K562 (cell line): Measurements from ENCODE around the gene SCAPER. TPM values are rescaled to one million over a fixed set of nuclear protein-coding genes. Genes with fewer than 3 reads are reported as not detected.
A peak's percentile ranks its signal among the peaks of the same experiment; 100 is the strongest.

Experiments used
- DDX20 ChIP-seq: fragments of 450-650 bp; IDR thresholded peaks from 2 replicates; pipeline ENCODE4 v1.6.1; 2016; ENCODE audit warnings: missing genetic modification characterization, low read depth, mild to moderate bottlenecking, missing compliant biosample characterization, moderate library complexity
- HMG20B ChIP-seq: fragments of 250-450 bp; sonication (Bioruptor Pico); IDR thresholded peaks from 2 replicates; pipeline ENCODE4 v1.5.0; 2021; ENCODE audit warnings: mild to moderate bottlenecking
- MCM3 ChIP-seq: fragments of 450-650 bp; IDR thresholded peaks from 2 replicates; pipeline ENCODE4 v1.6.1; 2016
- MIER1 ChIP-seq: fragments of 450-650 bp; IDR thresholded peaks from 2 replicates; pipeline ENCODE4 v1.6.1; 2016; ENCODE audit warnings: antibody characterized with exemption, mild to moderate bottlenecking, low read depth
- NCOA2 ChIP-seq, 2 experiments: fragments of 450-650 bp; IDR thresholded peaks; 2 replicates each; pipeline ENCODE4 v1.6.1; 2018; ENCODE audit warnings: mild to moderate bottlenecking in 2 of 2, moderate library complexity in 1 of 2; ENCODE audit not compliant: partially characterized antibody in 2 of 2
- NELFE ChIP-seq: IDR thresholded peaks from 2 replicates; pipeline ENCODE4 v1.6.1; 2011; ENCODE audit warnings: mild to moderate bottlenecking; ENCODE audit not compliant: insufficient read depth, insufficient read length
- POLR2G ChIP-seq: fragments of 200-400 bp; formaldehyde crosslinking; IDR thresholded peaks from 2 replicates; pipeline ENCODE4 v1.6.1; 2017; ENCODE audit warnings: low read depth, mild to moderate bottlenecking, antibody characterized with exemption, low read length, moderate library complexity
- PRMT5 ChIP-seq: sonication (generic); formaldehyde crosslinking; IDR thresholded peaks from 2 replicates; pipeline ENCODE4 v1.5.0; 2020; ENCODE audit warnings: missing genetic modification reagents
- RBM14 ChIP-seq: fragments of 200-400 bp; formaldehyde crosslinking; IDR thresholded peaks from 2 replicates; pipeline ENCODE4 v1.6.1; 2018; ENCODE audit warnings: low read depth, mild to moderate bottlenecking, low read length, moderate library complexity, borderline replicate concordance; ENCODE audit not compliant: insufficient read depth
- RBM17 ChIP-seq: fragments of 200-400 bp; formaldehyde crosslinking; IDR thresholded peaks from 2 replicates; pipeline ENCODE4 v1.6.1; 2017; ENCODE audit warnings: low read depth, mild to moderate bottlenecking, low read length, borderline replicate concordance
- TARDBP ChIP-seq: fragments of 450-650 bp; IDR thresholded peaks from 2 replicates; pipeline ENCODE4 v1.6.1; 2016
- ZNF324 ChIP-seq: fragments of 250-450 bp; sonication (Bioruptor Pico); IDR thresholded peaks from 2 replicates; pipeline ENCODE4 v1.4.0; 2020; ENCODE audit warnings: mild to moderate bottlenecking
- ZNF717 ChIP-seq: fragments of 250-450 bp; sonication (Bioruptor Pico); IDR thresholded peaks from 2 replicates; pipeline ENCODE4 v1.5.0; 2021
- ZNF764 ChIP-seq: fragments of 250-450 bp; sonication (Bioruptor Pico); IDR thresholded peaks from 2 replicates; pipeline ENCODE4 v1.4.0; 2020; ENCODE audit warnings: low read depth, mild to moderate bottlenecking, moderate library complexity
- ZSCAN29 ChIP-seq: fragments of 450-650 bp; IDR thresholded peaks from 2 replicates; pipeline ENCODE4 v1.6.1; 2017
- polyA plus RNA-seq, 8 experiments: library from polyadenylated mRNA; depleted of rRNA in 4 of 8; stranded (reverse) in 5 of 8; unstranded in 3 of 8; fragments of >200 nt; fragmentation: Nextera tagmentation in 2 of 8; fragmentation: Illumina TruSeq in 1 of 8; extraction: Ambion mirVana in 2 of 8; extraction: Trizol in 1 of 8; gene quantifications; 2 replicates each; pipeline versions ENCODE4 v1.2.1 to v1.2.3, GENCODE V29; 2011 to 2014; ENCODE audit warnings: inconsistent platforms in 1 of 8, missing spikeins in 1 of 8
- total RNA-seq, 7 experiments: library from RNA; depleted of rRNA in 6 of 7; stranded (reverse); fragments of >200 nt in 6 of 7; fragmentation: Illumina TruSeq in 2 of 7; extraction: Trizol in 2 of 7; gene quantifications; 2 replicates each; pipeline versions ENCODE4 v1.2.1 to v1.2.3, GENCODE V29; 2011 to 2021; ENCODE audit warnings: low replicate concordance in 1 of 7
- TF ChIP-seq, protein P1 (sequence below), 2 experiments: fragments of 450-650 bp; conservative IDR thresholded peaks; 2 replicates each; pipeline ENCODE4 v1.6.1; 2017; ENCODE audit warnings: mild to moderate bottlenecking in 2 of 2, moderate library complexity in 2 of 2
- TF ChIP-seq, protein P2 (sequence below), 3 experiments: fragments of 200-800 bp in 1 of 3; fragments of 250-450 bp in 1 of 3; fragments of 450-650 bp in 1 of 3; sonication (Bioruptor Pico) in 1 of 3; sonication (Bioruptor generic) in 1 of 3; formaldehyde crosslinking in 1 of 3; IDR thresholded peaks; 2 replicates each; pipeline versions ENCODE4 v1.6.1 to v1.8.0; 2016 to 2022; ENCODE audit warnings: mild to moderate bottlenecking in 2 of 3, missing genetic modification characterization in 2 of 3, missing compliant biosample characterization in 1 of 3, moderate library complexity in 1 of 3
- TF ChIP-seq, protein P3 (sequence below): sonication (generic); formaldehyde crosslinking; IDR thresholded peaks from 2 replicates; pipeline ENCODE4 v1.8.0; 2022; ENCODE audit warnings: missing genetic modification reagents, mild to moderate bottlenecking, moderate library complexity, borderline replicate concordance

SCAPER gene
- total and polyA plus RNA-seq, 9 of the 15 experiments (the other 6 are each of a cell fraction or from before 2014, with no cell fraction given) = 1.3 to 5.7 (median 3.2) TPM

DNA sequence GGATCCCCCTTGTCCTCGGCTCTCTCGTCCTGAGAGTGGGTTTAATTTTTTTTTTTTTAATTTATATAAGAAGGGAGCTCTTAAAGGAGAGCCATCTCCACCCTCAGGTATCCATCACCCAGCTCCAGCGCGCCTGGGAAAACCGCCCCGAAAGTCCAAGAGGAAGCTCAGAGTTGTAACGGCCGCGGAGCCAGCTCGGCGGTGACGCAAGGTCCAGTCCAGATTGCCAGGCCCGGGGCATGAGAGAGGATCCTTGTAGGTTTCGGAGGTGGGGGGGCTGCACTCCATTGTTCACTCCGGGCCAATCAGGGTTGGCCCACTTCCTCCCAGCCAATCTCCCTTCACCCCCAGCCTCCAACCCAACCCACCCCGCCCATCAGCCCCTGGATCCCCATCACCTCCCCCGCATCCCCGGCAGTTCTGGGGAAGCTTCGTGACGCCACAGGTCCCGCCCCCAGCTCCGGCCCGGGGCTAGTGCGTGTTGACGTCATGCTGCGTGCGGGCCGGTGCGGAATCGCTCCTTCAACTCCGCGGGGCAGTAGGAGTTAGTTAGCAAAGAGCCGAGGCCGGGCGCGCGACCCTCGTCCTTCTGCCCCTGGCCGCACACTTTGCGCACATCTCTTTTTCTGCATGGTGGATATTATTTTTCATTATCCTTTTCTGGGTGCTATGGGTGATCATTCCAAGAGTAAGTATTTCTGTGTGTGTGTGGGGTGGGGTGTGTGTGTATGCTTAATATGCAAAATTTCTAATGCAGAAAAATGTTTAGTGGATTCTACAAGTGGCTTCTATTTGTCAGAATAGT is 568.7 kb downstream of the SCAPER start, which contains the start of gene ISL2 (continued):
- TF ChIP-seq, protein P1, sequence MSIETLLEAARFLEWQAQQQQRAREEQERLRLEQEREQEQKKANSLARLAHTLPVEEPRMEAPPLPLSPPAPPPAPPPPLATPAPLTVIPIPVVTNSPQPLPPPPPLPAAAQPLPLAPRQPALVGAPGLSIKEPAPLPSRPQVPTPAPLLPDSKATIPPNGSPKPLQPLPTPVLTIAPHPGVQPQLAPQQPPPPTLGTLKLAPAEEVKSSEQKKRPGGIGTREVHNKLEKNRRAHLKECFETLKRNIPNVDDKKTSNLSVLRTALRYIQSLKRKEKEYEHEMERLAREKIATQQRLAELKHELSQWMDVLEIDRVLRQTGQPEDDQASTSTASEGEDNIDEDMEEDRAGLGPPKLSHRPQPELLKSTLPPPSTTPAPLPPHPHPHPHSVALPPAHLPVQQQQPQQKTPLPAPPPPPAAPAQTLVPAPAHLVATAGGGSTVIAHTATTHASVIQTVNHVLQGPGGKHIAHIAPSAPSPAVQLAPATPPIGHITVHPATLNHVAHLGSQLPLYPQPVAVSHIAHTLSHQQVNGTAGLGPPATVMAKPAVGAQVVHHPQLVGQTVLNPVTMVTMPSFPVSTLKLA (conservative IDR thresholded peaks at IDR 0.05) = peak; percentile 27 to 57; a peak in 3 of 4 replicates
- no peak for TF ChIP-seq HMG20B (CRISPR knock-in tag)
- TF ChIP-seq MIER1 = no peak
- no peak for TF ChIP-seq ZNF764 (CRISPR knock-in tag)
- TF ChIP-seq, protein P2, sequence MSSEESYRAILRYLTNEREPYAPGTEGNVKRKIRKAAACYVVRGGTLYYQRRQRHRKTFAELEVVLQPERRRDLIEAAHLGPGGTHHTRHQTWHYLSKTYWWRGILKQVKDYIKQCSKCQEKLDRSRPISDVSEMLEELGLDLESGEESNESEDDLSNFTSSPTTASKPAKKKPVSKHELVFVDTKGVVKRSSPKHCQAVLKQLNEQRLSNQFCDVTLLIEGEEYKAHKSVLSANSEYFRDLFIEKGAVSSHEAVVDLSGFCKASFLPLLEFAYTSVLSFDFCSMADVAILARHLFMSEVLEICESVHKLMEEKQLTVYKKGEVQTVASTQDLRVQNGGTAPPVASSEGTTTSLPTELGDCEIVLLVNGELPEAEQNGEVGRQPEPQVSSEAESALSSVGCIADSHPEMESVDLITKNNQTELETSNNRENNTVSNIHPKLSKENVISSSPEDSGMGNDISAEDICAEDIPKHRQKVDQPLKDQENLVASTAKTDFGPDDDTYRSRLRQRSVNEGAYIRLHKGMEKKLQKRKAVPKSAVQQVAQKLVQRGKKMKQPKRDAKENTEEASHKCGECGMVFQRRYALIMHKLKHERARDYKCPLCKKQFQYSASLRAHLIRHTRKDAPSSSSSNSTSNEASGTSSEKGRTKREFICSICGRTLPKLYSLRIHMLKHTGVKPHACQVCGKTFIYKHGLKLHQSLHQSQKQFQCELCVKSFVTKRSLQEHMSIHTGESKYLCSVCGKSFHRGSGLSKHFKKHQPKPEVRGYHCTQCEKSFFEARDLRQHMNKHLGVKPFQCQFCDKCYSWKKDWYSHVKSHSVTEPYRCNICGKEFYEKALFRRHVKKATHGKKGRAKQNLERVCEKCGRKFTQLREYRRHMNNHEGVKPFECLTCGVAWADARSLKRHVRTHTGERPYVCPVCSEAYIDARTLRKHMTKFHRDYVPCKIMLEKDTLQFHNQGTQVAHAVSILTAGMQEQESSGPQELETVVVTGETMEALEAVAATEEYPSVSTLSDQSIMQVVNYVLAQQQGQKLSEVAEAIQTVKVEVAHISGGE (CRISPR knock-in tag; IDR thresholded peaks at IDR 0.05) = no peak
- TF ChIP-seq, protein P3, sequence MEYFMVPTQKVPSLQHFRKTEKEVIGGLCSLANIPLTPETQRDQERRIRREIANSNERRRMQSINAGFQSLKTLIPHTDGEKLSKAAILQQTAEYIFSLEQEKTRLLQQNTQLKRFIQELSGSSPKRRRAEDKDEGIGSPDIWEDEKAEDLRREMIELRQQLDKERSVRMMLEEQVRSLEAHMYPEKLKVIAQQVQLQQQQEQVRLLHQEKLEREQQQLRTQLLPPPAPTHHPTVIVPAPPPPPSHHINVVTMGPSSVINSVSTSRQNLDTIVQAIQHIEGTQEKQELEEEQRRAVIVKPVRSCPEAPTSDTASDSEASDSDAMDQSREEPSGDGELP = peak; percentile 75
- no peak for TF ChIP-seq PRMT5 (CRISPR knock-in tag)
- peak; percentile 94 for TF ChIP-seq POLR2G
- no peak for TF ChIP-seq NELFE
- no peak for TF ChIP-seq RBM17
- TF ChIP-seq MCM3 = no peak
- no peak for TF ChIP-seq ZNF324 (CRISPR knock-in tag)
- TF ChIP-seq TARDBP = no peak
- no peak for TF ChIP-seq RBM14
- no peak for TF ChIP-seq ZSCAN29
- TF ChIP-seq NCOA2 (IDR thresholded peaks at IDR 0.05; ENCODE audit: partially characterized antibody in 2 of 2) = no peak
- TF ChIP-seq ZNF717 = no peak
- TF ChIP-seq DDX20 (tag) = no peak
